GM21447 (cell line): Measurements from ENCODE around the gene ADAM12.

Experiments
- ATAC-seq: cut with Tn5 transposase; IDR thresholded peaks from one replicate; pipeline ENCODE4 v1.9.1; 2021; ENCODE audit not compliant: unreplicated experiment

Gene ADAM12, protein sequence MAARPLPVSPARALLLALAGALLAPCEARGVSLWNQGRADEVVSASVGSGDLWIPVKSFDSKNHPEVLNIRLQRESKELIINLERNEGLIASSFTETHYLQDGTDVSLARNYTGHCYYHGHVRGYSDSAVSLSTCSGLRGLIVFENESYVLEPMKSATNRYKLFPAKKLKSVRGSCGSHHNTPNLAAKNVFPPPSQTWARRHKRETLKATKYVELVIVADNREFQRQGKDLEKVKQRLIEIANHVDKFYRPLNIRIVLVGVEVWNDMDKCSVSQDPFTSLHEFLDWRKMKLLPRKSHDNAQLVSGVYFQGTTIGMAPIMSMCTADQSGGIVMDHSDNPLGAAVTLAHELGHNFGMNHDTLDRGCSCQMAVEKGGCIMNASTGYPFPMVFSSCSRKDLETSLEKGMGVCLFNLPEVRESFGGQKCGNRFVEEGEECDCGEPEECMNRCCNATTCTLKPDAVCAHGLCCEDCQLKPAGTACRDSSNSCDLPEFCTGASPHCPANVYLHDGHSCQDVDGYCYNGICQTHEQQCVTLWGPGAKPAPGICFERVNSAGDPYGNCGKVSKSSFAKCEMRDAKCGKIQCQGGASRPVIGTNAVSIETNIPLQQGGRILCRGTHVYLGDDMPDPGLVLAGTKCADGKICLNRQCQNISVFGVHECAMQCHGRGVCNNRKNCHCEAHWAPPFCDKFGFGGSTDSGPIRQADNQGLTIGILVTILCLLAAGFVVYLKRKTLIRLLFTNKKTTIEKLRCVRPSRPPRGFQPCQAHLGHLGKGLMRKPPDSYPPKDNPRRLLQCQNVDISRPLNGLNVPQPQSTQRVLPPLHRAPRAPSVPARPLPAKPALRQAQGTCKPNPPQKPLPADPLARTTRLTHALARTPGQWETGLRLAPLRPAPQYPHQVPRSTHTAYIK

DNA sequence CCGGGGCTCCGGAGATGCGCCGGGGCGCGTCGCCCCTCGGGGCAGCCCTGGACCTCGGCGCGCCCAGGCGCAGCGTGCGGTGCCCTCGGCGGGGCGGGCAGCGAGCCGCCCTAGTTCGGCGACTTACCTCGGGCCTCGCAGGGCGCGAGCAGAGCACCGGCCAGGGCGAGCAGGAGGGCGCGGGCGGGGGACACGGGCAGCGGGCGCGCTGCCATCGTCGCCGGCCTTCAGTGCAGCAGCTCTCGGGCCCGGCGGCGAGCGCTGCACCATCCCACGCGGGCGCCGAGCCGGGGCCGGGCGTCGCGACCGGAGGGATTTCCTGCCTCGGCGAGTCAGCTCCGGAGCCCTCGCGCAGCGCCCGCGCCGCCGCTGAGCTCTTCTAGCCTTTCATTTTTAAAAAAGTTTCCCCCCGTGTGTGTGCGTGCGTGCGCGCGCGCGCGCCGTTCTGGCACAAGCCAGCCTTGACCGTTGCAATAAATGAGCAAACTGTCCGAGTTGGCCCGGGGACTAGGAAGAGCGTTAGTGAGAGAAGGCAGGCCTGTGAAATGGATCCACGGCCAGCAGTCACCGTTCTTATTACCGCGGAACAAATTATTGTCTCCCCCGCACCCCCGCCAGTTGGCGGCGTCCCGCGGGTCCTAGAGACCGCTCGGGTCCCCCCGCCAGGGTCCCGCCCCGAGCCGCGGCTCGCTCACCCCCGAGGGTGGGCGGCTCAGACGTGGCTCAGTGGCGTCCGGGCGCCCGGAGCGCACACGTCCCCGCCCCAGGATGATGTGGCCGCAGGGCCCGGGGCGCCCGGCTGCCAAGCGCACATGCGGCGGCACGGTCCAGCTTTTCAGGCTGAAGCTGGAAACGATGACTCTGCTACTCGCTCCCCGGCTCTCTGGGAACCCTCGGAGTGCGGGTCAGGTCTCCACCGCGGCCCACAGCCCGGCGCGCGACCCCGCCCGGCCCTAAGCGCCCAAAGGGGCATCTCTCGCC is at the start of gene ADAM12:
ADAM12 (minus strand) TSS at position 547 of the 981 bp plus-strand sequence; CDS start at position 215, 332 bp downstream.
- ATAC-seq, result no peak

DNA sequence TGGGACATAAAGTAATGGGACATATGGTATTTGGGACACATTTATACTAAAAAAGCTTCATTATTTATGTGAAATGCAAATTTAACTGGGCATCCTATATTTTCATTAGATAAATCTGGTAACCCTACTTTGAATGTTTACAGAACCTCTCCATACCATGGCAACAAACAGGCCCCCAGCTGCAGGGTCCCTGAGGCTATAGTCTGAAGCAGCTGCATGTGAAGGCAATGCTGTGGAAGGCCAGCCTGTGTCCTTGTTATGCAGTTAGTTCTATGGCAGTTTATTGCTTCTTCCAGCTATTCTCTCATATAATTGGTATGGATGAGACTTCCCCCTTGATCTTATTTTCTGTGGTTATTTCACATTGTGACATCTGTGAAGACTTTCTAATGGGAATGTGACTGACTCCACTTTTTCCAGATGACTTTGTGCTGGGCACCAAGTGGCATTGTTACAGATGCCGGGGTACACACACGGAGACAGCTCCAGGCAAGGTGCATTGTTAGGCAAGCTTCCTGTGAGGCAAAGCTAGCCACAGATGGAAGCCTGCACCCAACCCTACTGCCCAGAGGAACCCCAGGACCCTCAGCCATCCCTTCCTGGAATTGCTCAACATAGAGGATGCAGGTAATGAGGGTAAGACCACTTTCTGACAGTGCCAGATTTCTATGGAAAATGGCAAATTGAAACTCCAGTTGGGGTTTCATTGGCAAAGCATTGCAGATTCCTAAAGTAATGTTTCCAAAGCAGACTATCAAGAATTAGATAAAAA is 49.5 kb upstream of the ADAM12 start:
- no peak for ATAC-seq

DNA sequence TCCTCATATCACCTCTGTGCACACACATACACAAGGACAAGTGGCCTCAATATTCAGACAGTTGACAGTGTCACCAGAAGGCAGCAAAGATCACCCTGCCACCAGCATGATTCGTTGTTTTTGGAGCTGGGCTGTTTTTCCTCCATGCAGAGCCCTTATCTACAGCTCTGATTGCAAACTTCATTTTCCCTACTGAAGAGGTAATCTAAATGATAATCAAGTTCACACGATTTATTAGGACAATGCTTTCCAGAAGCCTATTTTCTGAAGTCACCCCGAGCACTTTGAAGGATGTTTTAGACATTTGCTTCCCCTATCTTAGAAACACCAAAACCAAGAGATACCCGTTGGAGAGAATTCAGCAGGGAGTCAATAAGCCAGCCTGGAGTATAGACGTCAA is 46.0 kb upstream of the ADAM12 start:
- no peak for ATAC-seq

DNA sequence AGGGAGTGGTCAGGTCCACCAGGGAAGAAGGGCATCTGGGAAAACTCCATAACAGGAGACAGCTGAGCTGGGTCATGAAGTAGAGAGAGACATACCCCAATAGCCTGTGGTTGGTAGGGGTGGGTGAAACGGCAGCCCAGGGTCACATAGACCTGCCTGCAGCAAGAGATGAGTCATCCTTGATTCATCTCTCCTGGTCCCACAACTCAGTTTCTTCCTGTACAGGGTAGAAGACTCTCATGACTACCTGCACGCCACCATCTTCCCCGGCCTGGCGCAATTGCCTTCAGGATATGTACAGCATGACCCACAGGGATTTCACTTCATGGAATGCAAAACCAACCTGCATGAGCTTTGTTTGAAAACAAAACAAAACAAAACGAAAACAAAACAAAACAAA is 45.1 kb upstream of the ADAM12 start:
- ATAC-seq, result no peak

DNA sequence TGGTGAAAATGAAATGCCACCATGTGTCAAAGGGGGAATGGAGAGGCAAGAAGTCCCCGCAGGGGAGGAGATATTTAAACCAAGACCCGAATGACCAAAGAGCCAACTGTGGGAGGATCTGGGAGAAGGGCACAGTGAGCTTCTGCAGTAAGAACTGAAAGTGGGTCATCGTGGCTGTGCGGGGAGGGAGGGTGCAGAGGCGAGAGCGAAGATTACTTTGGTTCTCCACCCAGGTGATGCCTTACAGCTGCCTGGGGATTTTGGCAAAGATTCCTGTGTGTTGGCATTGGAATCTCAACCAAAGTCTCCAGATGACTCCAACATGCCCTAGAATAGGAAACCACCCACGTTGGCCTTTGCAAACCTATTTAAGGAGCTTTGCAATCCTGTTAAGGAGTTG is 44.2 kb upstream of the ADAM12 start:
- ATAC-seq, result no peak

DNA sequence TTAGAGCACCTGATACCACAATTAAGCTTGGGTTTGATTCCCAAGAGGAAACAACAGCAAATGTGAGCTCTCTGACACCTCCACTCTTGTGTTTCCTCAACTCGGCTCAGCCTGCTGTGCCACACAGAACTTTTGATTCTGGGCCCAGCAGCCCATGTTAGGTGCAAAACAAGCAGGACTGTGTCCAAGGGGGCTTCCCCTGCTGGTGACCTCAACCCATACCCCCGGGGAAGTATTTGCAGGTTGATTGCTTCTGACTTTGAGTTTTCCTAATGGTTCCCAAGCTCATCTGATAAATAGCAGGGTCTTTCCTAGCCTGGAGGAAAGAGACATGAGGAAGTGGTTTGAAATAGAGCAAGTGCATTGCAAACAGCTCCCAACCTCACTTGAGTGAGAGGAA is 43.5 kb upstream of the ADAM12 start:
- no peak for ATAC-seq

DNA sequence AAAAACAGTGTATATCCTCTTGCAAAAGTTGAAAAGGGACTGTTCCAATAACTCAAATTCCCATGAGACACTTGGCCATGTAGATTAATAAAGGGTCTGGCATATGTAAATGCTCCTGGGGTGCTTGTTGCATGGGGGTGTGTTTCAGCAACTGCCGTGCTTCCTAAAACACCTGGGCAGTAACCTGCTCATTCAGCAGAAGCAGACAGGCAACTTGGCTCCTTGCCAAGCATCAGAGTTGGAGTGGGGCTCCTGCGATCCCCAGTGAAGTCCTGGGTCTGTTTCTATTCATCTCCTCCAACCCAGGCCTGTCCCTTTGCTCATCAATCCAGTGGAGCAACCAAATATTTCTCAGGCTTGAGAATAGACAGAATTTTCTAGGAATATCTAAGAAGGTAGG is 42.2 kb upstream of the ADAM12 start:
- ATAC-seq, result no peak

DNA sequence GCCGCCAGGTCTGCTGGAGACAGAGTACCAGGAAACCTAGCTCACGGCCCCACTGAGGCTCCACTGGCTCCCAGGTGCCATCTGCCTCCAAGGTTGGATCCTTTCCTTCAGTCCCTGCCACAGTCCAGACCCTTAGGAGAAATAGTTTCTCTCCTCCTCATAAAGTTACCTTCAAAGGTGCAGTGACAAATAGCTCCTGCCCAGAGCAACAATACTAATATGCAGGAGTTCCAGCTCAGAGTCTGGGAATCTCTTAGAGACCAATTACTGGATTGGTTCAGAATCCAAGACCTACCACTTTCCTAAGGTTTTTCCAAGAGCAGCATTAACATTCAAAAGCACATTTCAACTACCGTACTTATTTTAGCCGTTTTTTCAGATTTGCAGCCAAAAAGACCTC is 41.0 kb upstream of the ADAM12 start:
- no peak for ATAC-seq

DNA sequence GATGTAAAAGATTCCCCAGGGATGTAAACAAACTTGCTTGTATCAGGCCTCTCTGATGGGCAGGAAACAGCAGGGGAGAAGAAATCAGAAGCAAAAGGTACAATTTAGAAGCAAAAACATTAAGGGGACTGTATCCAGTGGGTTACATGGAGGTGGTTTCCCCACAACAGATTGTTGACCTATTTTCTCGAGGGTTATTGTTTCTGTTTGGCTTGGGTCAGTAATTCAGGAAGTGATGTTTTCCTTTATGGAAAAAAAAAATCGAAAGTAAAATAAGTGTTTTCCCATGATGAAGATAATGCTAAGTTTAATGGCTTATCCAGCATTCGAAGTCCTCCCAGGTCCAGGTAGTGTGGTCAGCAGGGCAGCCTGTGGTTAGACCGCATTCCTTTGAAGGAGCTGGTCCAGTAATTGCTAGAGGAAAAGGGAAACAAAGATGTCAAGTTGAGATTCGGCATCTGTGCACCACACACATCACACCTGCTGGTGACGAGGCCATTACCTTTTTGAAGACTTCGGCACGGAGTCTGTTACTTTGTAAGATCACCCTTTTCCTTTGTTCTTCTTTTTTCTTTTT is 37.3 kb upstream of the ADAM12 start:
- ATAC-seq, result no peak

DNA sequence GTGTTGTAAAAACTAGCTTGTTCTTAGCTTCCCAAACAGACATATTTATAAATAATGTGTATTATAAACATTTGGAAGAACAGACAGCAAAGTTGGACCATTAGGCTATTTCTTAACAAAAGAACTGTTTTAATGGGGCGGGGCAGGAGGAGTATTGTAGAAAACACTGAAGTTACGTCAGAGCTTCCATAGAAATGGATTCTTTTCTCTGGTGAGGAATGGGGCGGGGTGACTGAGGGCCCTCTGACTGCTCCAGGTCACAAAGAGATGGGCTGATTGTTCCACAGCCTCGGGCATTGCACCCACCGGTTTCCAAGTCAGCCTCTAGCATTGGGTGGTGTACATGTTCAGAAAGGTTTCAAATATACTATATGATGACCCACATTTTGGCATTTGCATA is 36.8 kb upstream of the ADAM12 start:
- no peak for ATAC-seq

DNA sequence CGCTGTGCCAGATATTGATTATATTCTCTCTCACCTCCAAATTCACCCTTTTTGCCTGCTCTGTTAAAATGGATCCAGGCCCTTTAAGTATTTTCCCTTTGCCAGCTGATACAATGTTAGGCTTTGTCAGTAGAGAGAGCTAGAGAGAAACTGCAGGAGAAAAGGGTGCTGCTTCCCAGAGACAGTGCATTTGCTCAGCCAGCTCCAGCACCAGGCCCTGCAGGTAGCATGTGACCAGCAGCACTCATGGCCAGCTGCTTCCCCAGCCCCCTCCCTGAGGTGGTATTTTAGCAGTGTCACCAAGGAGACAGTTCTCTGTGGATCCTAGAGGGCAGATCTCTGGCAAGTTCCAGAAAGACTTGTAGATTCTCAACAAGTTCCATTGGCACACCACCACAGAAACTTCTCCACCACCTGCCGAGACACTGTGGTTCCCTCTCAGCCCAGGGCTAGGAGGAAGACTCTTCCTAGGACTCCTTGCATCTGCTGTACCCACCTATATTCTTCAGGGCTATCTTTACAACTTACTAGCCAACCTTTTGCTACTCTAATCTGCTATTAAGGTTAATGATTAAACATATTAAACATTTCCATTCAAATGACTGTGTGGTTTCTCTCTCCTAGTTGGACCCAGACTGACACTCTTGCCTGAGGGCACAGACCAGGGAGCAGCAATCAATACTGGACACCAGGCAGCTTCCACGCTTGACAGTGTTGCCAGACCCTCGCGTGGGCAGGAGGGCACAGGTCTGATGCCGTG is 35.6 kb upstream of the ADAM12 start:
- ATAC-seq, result no peak

DNA sequence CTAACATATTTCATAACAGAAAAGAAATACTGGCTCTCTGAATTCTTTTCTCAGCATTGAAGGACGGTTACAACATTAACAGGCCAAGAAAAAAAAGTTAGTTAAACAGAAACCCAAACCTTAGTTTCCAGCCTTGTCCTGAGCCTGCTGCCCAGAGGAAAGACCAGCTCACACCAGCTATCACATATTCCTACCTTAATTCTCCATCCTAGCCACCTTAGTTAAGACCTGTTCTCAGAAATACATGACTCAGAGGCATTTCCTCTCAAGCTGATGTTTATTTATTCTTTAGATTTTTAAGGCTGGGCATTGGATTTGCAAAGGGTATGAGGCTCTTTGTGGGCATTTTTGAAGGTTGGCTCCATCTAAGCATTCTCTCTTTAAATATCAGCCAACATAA is 34.3 kb upstream of the ADAM12 start:
- no peak for ATAC-seq

DNA sequence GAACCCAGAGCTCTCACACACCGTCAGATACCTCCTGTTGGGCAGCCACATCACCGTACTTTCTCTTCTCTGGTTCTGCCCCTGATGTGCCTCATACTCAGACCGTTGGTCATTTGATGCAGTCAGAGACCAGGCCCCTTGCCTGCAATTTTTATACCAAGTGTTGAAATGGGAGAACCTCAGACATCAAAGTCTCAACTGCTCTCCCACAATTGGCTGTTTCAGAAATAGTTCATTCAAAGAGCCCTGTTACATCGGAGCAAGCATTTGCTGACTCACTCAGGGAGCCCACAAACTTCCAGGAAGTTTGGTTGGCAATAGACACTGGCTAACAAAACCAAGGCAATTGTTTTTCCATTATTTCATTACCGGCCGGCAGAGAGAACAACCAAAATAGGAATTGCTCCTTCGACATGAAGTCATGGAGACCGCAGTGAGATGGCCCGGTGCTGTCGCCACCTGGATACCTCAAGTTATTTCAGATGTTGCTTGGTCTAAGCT is 33.5 kb upstream of the ADAM12 start:
- no peak for ATAC-seq

DNA sequence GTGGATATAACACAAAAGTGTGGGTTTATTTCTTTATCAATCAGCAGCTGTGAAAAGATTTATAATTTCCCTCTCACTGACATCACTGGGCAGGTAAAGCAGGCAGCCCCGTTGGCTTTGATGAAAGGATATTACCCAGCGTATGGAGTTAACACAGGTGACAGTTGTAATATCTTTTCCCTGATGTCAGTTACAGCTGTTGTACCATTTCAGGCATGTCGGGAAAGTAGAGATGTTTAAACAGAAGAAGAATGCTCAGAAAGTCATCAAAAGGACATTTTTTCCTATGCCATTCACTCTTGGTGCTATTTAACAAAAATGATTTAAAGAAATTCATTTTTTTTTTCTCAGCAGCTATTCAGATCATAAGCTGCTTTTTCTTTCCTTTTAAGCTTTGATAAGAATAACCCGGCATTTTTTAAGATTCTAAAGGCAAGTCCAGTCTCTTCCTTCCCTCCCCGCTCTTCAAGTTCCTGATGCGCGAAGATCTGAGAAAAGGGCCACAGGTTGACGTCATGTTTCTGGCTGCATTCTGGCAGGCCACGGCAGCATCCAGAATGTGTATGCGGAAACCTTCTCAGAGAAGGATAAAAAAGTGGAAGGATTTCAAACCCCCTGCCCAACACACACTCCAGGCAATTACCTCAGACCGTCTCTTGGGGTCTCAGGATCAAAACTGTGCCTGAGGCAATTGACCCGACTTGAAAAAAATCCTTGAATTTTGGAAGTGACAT is 32.5 kb upstream of the ADAM12 start:
- no peak for ATAC-seq

DNA sequence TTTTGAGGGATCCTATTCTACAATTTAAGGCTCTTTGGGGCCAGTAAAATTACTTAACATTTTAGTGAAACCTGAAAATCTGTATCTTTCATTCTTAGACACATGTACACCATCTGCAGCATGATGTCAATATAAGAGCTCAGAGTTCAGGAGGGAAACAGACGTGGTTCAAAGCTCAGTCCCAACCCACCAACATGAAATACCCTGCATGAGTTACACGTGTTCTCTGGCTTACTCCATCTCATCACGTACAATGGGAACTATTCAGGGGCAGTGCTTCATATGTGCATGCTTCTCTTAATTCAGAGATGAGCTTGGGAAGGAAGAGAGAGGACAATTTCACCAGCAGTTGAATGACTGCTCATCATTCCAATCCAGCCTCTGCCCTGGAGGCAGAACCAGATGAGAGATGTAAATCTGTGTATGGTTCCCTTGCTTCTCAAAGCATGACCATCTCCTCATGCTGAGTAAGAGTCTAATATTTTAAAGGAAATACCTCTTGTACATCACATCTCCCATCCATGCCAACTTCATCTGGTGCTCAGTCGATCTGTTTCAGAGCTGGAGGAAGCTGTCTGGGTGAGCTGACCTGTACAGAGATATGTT is 29.0 kb upstream of the ADAM12 start:
- no peak for ATAC-seq

DNA sequence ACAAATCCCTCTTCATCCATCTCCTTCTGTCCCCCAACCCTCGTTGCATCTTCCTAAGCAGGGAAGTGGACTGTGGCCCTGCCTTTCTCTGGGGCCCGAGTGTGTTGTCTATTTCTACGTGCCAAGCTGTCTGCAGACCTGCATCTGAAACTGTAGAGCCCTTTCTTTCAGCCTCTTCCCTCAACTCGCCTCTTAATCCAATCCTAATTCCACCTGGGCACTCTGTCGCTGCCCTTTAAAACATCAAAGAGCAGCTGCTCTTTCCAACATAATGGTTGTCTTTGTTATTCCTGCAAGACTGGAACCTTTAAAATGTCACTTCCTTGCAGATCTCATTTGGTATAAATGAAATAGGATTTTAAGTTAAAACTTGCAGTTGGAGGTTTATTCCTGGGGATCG is 21.5 kb upstream of the ADAM12 start:
- no peak for ATAC-seq

DNA sequence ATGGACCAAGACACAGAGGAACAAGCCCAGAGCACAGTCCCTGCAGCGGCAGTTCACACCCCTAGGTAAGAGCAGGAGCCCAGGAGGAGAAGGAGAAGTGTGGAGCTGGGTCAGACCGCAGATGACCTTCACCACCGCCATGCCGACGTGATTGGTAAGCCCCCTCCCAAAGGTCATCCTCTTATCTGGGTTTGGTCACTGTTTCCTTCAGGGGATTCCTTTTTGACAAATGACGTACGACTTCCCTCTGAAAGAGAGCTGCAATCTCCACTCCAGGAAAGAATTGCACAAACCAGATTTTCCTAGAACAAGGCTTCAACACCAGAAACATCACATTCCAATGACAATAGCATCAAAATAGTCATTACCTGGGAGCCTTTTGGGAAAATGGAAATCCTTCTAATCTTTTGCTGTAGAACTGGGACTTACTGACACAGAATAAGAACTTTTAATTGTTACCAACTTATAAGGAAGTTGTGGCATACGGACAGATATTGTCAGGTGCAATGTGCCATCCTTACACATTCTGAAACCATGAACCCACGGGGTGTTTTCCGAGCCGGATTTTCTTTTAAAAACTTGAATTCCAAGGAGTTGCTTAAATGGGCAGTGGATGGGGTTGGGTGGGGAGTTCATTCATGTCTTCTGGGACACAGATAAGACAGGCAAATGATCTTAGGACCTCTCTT is 20.8 kb upstream of the ADAM12 start:
- no peak for ATAC-seq
